ENCODE results near the gene SH3RF3.

The SH3RF3 gene

DNA sequence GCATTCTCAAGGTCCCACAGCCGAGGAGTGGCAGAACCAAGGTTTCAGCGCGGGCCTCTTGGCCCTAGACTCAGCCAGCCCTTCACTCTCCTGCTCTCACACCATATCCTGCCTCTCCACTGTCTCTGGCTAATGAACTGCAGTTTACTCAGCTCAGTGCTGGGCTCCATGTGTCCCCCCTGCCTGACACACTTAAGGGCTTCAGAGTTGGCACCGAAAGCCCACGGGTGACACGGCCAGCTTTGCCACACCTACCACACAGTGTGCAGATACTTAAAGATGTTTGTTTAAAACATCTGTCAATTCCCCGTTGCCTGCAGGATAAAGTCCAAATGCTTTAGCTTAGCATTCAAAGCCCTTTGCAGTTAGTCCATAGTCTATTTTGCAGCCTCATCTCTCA is 243.6 kb downstream of the SH3RF3 start:
- H3K4me3 ChIP-seq (ENCODE audit: low read depth, low read length), result no peak overlapping the region
- no peak for DNase-seq (ENCODE audit: low read depth)
- TF ChIP-seq, protein P1, sequence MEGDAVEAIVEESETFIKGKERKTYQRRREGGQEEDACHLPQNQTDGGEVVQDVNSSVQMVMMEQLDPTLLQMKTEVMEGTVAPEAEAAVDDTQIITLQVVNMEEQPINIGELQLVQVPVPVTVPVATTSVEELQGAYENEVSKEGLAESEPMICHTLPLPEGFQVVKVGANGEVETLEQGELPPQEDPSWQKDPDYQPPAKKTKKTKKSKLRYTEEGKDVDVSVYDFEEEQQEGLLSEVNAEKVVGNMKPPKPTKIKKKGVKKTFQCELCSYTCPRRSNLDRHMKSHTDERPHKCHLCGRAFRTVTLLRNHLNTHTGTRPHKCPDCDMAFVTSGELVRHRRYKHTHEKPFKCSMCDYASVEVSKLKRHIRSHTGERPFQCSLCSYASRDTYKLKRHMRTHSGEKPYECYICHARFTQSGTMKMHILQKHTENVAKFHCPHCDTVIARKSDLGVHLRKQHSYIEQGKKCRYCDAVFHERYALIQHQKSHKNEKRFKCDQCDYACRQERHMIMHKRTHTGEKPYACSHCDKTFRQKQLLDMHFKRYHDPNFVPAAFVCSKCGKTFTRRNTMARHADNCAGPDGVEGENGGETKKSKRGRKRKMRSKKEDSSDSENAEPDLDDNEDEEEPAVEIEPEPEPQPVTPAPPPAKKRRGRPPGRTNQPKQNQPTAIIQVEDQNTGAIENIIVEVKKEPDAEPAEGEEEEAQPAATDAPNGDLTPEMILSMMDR (IDR thresholded peaks at IDR 0.05; ENCODE audit: insufficient read depth, low read depth, low read length, missing control alignments), result no peak

DNA sequence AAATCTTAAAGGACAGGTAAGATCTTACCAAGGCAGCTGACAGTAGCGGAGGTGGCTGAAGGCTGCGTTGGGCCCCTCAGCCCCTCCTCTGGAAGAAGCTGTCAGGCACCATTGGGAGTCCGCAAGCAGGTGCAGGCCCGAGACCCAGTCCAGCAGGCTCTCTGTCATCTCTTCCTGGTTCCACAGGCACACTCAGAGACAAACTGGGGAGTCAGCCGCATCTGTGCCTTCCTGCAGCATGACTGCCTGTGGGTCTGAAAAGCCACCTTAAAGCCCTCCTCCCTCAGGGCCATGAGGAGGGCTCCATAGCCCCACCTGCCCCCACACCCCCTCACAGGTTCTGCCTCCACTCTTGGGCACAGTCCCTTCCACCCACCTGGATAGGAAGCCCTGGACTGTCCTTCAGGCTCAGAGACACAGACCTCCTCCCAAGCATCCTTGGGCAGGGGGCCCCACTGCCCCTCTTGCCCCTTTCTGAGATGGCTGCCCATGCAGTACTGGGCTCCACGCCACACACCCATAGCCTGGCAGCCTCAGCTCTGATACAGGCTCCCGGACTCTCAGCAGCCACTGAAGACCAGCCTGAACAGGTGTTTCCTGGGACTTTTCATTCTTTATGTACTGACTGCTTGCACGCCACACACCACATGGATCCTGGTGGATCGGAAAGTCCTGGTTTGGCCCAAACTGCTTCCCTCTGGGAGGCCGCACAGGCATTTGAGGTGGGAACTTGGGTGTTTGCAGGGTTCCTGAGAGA is 245.0 kb downstream of the SH3RF3 start:
- no peak overlapping the region for H3K4me3 ChIP-seq (ENCODE audit: low read depth, low read length)
- no peak for DNase-seq (ENCODE audit: low read depth)
- TF ChIP-seq, protein P1 (IDR thresholded peaks at IDR 0.05; ENCODE audit: insufficient read depth, low read depth, low read length, missing control alignments), result no peak

DNA sequence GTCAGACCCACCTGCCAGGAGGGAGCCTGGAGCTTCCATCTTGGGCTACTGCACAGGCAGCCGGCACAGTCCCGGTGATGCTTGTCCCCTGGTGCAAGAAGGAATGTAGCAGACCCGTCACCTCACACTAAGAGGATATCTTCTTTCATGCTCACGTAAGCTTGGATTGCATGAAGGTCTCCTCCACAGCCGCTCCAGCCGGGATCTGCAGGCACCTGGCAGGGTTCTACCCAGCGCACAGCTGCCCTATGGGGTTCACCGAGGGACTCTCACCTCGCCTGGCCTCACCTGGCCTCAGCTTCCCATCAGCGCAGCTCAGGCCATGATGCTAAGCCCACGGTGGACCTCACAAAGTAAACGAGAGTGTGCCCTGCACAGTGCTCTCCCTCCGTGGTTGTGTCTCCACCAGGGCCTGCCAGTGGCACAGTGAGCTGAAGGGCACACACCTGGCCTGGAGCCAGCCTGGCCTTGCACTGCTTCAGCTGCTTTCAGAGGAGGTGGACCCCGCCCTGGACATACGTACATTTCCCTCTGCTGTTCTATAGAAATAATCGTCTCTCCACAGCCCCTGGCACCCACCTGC is 245.6 kb downstream of the SH3RF3 start:
- no peak for DNase-seq (ENCODE audit: low read depth)
- H3K4me3 ChIP-seq (ENCODE audit: low read depth, low read length), result no peak overlapping the region
- TF ChIP-seq, protein P1 (IDR thresholded peaks at IDR 0.05; ENCODE audit: insufficient read depth, low read depth, low read length, missing control alignments), result no peak

DNA sequence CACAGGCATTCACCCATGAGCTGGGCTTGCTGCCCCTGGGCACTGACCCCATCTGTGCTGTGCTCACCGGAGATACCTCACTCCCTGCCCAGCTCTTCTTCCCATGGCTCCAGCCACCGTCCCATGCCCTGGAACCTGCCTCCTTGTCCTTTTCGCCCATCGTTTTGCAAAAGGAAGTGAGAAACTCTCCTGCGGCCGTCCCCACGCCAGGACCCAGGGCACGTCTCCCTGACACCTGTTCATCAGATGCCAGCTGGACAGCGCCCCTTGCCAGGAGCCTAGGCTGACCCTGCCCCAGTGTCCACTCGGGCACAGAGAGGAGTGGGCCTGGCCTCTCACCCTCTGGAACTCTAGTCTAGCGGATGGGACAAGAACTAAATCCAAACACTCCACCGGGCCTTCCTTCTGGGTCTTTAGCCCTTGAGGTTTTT is 246.1 kb downstream of the SH3RF3 start:
- no peak for DNase-seq (ENCODE audit: low read depth)
- H3K4me3 ChIP-seq (ENCODE audit: low read depth, low read length), result no peak overlapping the region
- TF ChIP-seq, protein P1 (IDR thresholded peaks at IDR 0.05; ENCODE audit: insufficient read depth, low read depth, low read length, missing control alignments), result no peak

DNA sequence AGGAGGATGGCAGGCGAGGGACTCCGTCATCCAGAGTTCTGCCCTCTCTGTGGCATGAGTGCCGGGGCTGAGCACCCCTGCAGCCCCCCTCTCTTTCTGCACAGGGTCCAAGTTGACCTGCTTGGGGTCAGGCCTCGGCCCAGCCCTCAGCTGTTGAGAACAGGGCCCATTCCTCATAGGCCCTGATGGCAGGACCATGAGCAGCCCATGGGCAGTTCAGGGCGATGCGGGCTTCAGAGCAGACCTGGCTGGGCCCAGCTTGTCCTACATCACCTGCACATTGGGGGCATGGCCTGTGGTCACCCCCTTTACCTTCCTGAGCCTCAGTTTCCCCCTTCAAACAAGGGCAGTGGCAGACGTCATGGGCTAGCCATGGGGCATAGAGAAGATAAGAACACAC is 246.7 kb downstream of the SH3RF3 start:
- DNase-seq (ENCODE audit: low read depth), result no peak
- H3K4me3 ChIP-seq (ENCODE audit: low read depth, low read length), result no peak overlapping the region
- TF ChIP-seq, protein P1 (IDR thresholded peaks at IDR 0.05; ENCODE audit: insufficient read depth, low read depth, low read length, missing control alignments), result no peak

DNA sequence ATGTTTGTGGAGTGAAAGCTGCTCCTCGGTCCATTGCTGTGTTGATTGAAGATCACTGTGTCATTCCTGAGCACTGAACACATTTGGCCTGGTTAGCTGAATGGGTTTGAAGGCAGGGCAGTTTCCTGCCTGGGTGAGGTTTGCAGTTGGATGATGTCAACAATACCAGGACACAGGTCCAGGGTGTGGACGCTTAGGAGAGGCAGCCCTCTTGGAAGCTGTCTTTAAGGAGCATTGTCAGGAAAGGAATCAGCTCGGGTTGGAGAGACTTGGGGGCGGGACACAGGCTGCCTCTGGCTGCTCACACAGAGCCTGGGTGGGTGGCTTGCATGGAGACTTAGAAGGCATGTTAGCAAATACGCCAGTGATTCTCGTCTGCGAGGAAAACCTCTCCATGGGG is 247.1 kb downstream of the SH3RF3 start:
- DNase-seq (ENCODE audit: low read depth), result no peak

More for the DNA sequence above, 247.1 kb downstream of the SH3RF3 start:
- no peak overlapping the region for H3K4me3 ChIP-seq (ENCODE audit: low read depth, low read length)
- TF ChIP-seq, protein P1 (IDR thresholded peaks at IDR 0.05; ENCODE audit: insufficient read depth, low read depth, low read length, missing control alignments), result no peak
